IPS-15b (cell line): ENCODE measurements around the gene TM9SF3.
"Not testable (repeated sequence)": the region's sequence is repeated elsewhere in the genome, so short reads cannot be mapped to it uniquely, and the experiment has no call there.

ENCODE experiments used
- H3K27me3 ChIP-seq: one replicate; pipeline ENCODE4 v1.6.1; 2013; ENCODE audit warnings: low read length; ENCODE audit not compliant: control insufficient read depth, insufficient read depth
- H3K36me3 ChIP-seq: one replicate; pipeline ENCODE4 v1.6.1; 2013; ENCODE audit warnings: low read length; ENCODE audit not compliant: control insufficient read depth, insufficient read depth
- H3K4me1 ChIP-seq: one replicate; pipeline ENCODE4 v1.6.1; 2013; ENCODE audit warnings: mild to moderate bottlenecking, low read length; ENCODE audit not compliant: control insufficient read depth, insufficient read depth
- H3K4me3 ChIP-seq: one replicate; pipeline ENCODE4 v1.5.1; 2013; ENCODE audit warnings: low read depth, low read length
- H3K9ac ChIP-seq: one replicate; pipeline ENCODE4 v1.6.1; 2013; ENCODE audit warnings: low read depth, mild to moderate bottlenecking, low read length
- H3K9me3 ChIP-seq: one replicate; pipeline ENCODE4 v1.6.1; 2013; ENCODE audit warnings: mild to moderate bottlenecking, low read length; ENCODE audit not compliant: control insufficient read depth, insufficient read depth

The TM9SF3 gene

GRCh38 chr10:96555330-96555729 lies 31.5 kb downstream of the TM9SF3 start:
- Histone ChIP-seq H3K4me3 (no peak overlapping the region), H3K4me1 (no peaks in the 10 kb centered on the region), H3K36me3 (no peaks in the 10 kb centered on the region), H3K9ac (no peak overlapping the region), H3K27me3 (no peaks in the 10 kb centered on the region), H3K9me3 (no peaks in the 10 kb centered on the region)

GRCh38 chr10:96548589-96548988 lies 38.2 kb downstream of the TM9SF3 start:
- no peak overlapping the region for H3K4me3 ChIP-seq
- no peaks in the 10 kb centered on the region for H3K27me3 ChIP-seq
- no peak overlapping the region for H3K9ac ChIP-seq
- no peaks in the 10 kb centered on the region for H3K4me1 ChIP-seq
- H3K36me3 ChIP-seq = no peaks in the 10 kb centered on the region
- no peaks in the 10 kb centered on the region for H3K9me3 ChIP-seq

- H3K36me3 ChIP-seq, H3K4me1 ChIP-seq, H3K9ac ChIP-seq, H3K9me3 ChIP-seq, H3K4me3 ChIP-seq, H3K27me3 ChIP-seq: not testable (repeated sequence)
Measured at GRCh38 chr10:96545558-96545957, 41.3 kb downstream of the TM9SF3 start.

GRCh38 chr10:96541921-96542320 lies 44.9 kb downstream of the TM9SF3 start:
- no peaks in the 10 kb centered on the region for H3K4me1 ChIP-seq
- H3K4me3 ChIP-seq = no peak overlapping the region
- no peaks in the 10 kb centered on the region for H3K36me3 ChIP-seq
- H3K9ac ChIP-seq = no peak overlapping the region
- H3K27me3 ChIP-seq = no peaks in the 10 kb centered on the region
- no peaks in the 10 kb centered on the region for H3K9me3 ChIP-seq

GRCh38 chr10:96540240-96540639 lies 46.6 kb downstream of the TM9SF3 start:
- Histone ChIP-seq H3K9me3 (no peaks in the 10 kb centered on the region), H3K27me3 (no peaks in the 10 kb centered on the region), H3K4me1 (no peaks in the 10 kb centered on the region), H3K4me3 (no peak overlapping the region), H3K9ac (no peak overlapping the region), H3K36me3 (no peaks in the 10 kb centered on the region)

GRCh38 chr10:96538683-96539082 lies 48.1 kb downstream of the TM9SF3 start:
- Histone ChIP-seq H3K27me3 (no peaks in the 10 kb centered on the region), H3K4me1 (no peaks in the 10 kb centered on the region), H3K9me3 (no peaks in the 10 kb centered on the region), H3K9ac (no peak overlapping the region), H3K4me3 (no peak overlapping the region), H3K36me3 (no peaks in the 10 kb centered on the region)

GRCh38 chr10:96536129-96536528 lies 50.7 kb downstream of the TM9SF3 start:
- H3K36me3 ChIP-seq = no peaks in the 10 kb centered on the region
- H3K4me1 ChIP-seq = no peaks in the 10 kb centered on the region
- H3K27me3 ChIP-seq = no peaks in the 10 kb centered on the region

GRCh38 chr10:96532523-96532922 lies 54.3 kb downstream of the TM9SF3 start:
- no peaks in the 10 kb centered on the region for H3K36me3 ChIP-seq

More at GRCh38 chr10:96536129-96536528, 50.7 kb downstream of the TM9SF3 start:
- H3K4me3 ChIP-seq = no peak overlapping the region
- H3K9me3 ChIP-seq = no peaks in the 10 kb centered on the region
- H3K9ac ChIP-seq = no peak overlapping the region

GRCh38 chr10:96529634-96530279 lies 57.1 kb downstream of the TM9SF3 start:
- no peaks in the 10 kb centered on the region for H3K9me3 ChIP-seq
- H3K9ac ChIP-seq = no peak overlapping the region
- no peaks in the 10 kb centered on the region for H3K36me3 ChIP-seq
- no peaks in the 10 kb centered on the region for H3K4me1 ChIP-seq
- H3K27me3 ChIP-seq = no peaks in the 10 kb centered on the region
- no peak overlapping the region for H3K4me3 ChIP-seq

More at GRCh38 chr10:96532523-96532922, 54.3 kb downstream of the TM9SF3 start:
- H3K9me3 ChIP-seq = no peaks in the 10 kb centered on the region
- H3K27me3 ChIP-seq = no peaks in the 10 kb centered on the region
- no peak overlapping the region for H3K9ac ChIP-seq
- no peaks in the 10 kb centered on the region for H3K4me1 ChIP-seq
- H3K4me3 ChIP-seq = no peak overlapping the region

GRCh38 chr10:96524741-96525140 lies 62.1 kb downstream of the TM9SF3 start:
- Histone ChIP-seq H3K4me3 (no peak overlapping the region), H3K9ac (no peak overlapping the region), H3K36me3 (no peaks in the 10 kb centered on the region), H3K27me3 (no peaks in the 10 kb centered on the region), H3K4me1 (no peaks in the 10 kb centered on the region), H3K9me3 (no peaks in the 10 kb centered on the region)

GRCh38 chr10:96517284-96517683 lies 69.5 kb downstream of the TM9SF3 start:
- Histone ChIP-seq H3K36me3 (no peaks in the 10 kb centered on the region), H3K9ac (no peak overlapping the region), H3K9me3 (no peaks in the 10 kb centered on the region), H3K27me3 (peaks cover 31% of the 10 kb centered on the region), H3K4me3 (no peak overlapping the region), H3K4me1 (no peaks in the 10 kb centered on the region)

- Histone ChIP-seq H3K27me3 (peaks cover 40% of the 10 kb centered on the region), H3K9ac (no peak overlapping the region), H3K4me1 (peaks cover 7% of the 10 kb centered on the region), H3K4me3 (no peak overlapping the region), H3K9me3 (no peaks in the 10 kb centered on the region), H3K36me3 (no peaks in the 10 kb centered on the region)
Measured at GRCh38 chr10:96516337-96516736, 70.5 kb downstream of the TM9SF3 start.
